ENCODE data around the gene ZNF793.
A peak's percentile ranks its signal among the peaks of the same experiment; 100 is the strongest.

The ZNF793 gene

GRCh38 chr19:37506387-37507166, at the start of gene ZNF793:
Gene ZNF793, plus strand, starts transcription at chr19:37506939. Its CDS starts 16,501 bp downstream, at chr19:37523440.
- DNase-seq (ENCODE audit: low read depth in 3 of 3) = peak; percentile 55 to 77 (median 64)

GRCh38 chr19:37466277-37466797, 40.4 kb upstream of the ZNF793 start:
- DNase-seq (ENCODE audit: low read depth in 3 of 3) = no peak

GRCh38 chr19:37466798-37467607, 39.7 kb upstream of the ZNF793 start, which contains the start of gene ZNF569:
Gene ZNF569, minus strand, starts transcription at chr19:37467444. Its CDS starts 22,523 bp downstream, at chr19:37444921.
- DNase-seq (ENCODE audit: low read depth in 3 of 3) = peak; percentile 76 to 86 (median 81)

GRCh38 chr19:37467608-37468090, 39.1 kb upstream of the ZNF793 start:
- DNase-seq (ENCODE audit: low read depth in 3 of 3) = no peak

- peak; percentile 76 to 82 (median 76) for DNase-seq (ENCODE audit: low read depth in 3 of 3)
These were observed 37.6 kb upstream of the ZNF793 start, which contains the start of gene ZNF570 for GRCh38 chr19:37468961-37469777. Gene ZNF570, plus strand, starts transcription at chr19:37469356. Its CDS starts 999 bp downstream, at chr19:37470355.

- no peak for DNase-seq (ENCODE audit: low read depth in 3 of 3)
These were observed 36.5 kb upstream of the ZNF793 start for GRCh38 chr19:37470216-37470615.

GRCh38 chr19:37472165-37472564, 34.6 kb upstream of the ZNF793 start:
- DNase-seq (ENCODE audit: low read depth in 3 of 3) = no peak

GRCh38 chr19:37484406-37485168, 22.2 kb upstream of the ZNF793 start:
- no peak for DNase-seq (ENCODE audit: low read depth in 3 of 3)

GRCh38 chr19:37492213-37492612, 14.5 kb upstream of the ZNF793 start:
- DNase-seq (ENCODE audit: low read depth in 3 of 3) = no peak

GRCh38 chr19:37505958-37506386, 767 bp upstream of the ZNF793 start:
- DNase-seq (ENCODE audit: low read depth in 3 of 3) = no peak

GRCh38 chr19:37507167-37507464, 377 bp downstream of the ZNF793 start:
- DNase-seq (ENCODE audit: low read depth in 3 of 3) = no peak

GRCh38 chr19:37511186-37511585, 4.4 kb downstream of the ZNF793 start:
- no peak for DNase-seq (ENCODE audit: low read depth in 3 of 3)

- no peak for DNase-seq (ENCODE audit: low read depth in 3 of 3)
These were observed 5.1 kb downstream of the ZNF793 start for GRCh38 chr19:37511821-37512220.

- DNase-seq (ENCODE audit: low read depth in 3 of 3) = no peak
These were observed 6.7 kb downstream of the ZNF793 start for GRCh38 chr19:37513397-37513796.

- no peak for DNase-seq (ENCODE audit: low read depth in 3 of 3)
These were observed 13.2 kb downstream of the ZNF793 start for GRCh38 chr19:37519890-37520289.

- no peak for DNase-seq (ENCODE audit: low read depth in 3 of 3)
These were observed 30.7 kb downstream of the ZNF793 start for GRCh38 chr19:37537391-37537947.

GRCh38 chr19:37551129-37551993, 44.6 kb downstream of the ZNF793 start:
- peak in 2 of 3 experiments; percentile 17 to 59 for DNase-seq (ENCODE audit: low read depth in 3 of 3)

GRCh38 chr19:37563518-37563917, 56.8 kb downstream of the ZNF793 start:
- no peak for DNase-seq (ENCODE audit: low read depth in 3 of 3)

- no peak for DNase-seq (ENCODE audit: low read depth in 3 of 3)
These were observed 58.1 kb downstream of the ZNF793 start for GRCh38 chr19:37564624-37565369.
